OCI-LY1 (cell line): ENCODE data around the gene KIAA2012.

Experiments used
- CTCF ChIP-seq: fragments of 200-600 bp; sonication (generic), shearing (Covaris generic); IDR thresholded peaks from 2 replicates; pipeline ENCODE4 v1.5.1; 2017; ENCODE audit warnings: mild to moderate bottlenecking, antibody characterized with exemption, low read length, moderate library complexity, mixed read lengths
- EZH2 ChIP-seq: fragments of 200-600 bp; sonication (generic), shearing (Covaris generic); IDR thresholded peaks from 2 replicates; pipeline ENCODE4 v1.8.0; 2017; ENCODE audit warnings: borderline replicate concordance, mixed run types, mild to moderate bottlenecking, antibody characterized with exemption, low read length, moderate library complexity, mixed read lengths

GRCh38 chr2:202037086-202037485 is 36.0 kb upstream of the KIAA2012 start:
- TF ChIP-seq CTCF: no peak
- no peak for TF ChIP-seq EZH2
